ENCODE measurements around the gene OXCT1.
"Not testable (repeated sequence)": the region's sequence is repeated elsewhere in the genome, so short reads cannot be mapped to it uniquely, and the experiment has no call there.

OXCT1 gene

DNA sequence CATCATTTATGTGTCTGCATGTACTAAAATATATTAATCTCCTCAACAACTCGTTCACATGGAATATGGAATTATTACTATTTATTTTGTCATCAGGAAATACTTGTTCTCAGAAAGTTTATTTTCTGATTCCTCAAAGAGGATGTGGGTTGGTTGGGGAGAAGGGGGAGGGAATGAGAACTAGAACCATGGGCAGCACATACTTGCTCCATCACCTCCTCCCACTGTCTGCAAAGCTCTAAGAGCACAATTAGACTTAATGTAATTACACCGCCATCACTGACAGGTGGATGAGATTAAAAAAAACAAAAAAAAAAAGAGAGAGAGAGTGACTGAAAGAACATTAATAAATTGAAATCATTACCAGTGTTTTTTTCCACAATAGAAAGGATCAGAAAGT lies 98.2 kb downstream of the OXCT1 start:
- DNase-seq: no peak

GRCh38 chr5:41770799-41771198 lies 99.4 kb downstream of the OXCT1 start:
- DNase-seq: no peak

DNA sequence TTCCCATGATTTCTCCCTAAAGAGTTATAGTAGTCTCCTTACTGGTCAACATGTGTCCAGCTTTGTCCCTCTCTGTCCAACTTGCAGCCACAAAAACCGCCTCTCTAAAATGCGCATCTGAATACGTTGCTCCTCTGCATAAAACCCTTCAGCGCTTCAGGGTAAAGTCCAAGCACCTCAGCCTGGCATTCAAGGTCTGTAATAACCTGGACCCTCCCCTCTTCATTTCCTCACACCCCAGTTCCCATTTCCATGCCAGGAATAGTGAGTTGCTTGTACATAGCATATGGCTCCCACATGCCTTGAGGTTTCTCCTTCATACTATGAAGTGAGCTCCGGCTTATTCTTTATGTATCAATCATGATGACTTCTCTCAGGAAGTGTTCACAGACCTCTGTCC lies 101.5 kb downstream of the OXCT1 start:
- DNase-seq: no peak

DNA sequence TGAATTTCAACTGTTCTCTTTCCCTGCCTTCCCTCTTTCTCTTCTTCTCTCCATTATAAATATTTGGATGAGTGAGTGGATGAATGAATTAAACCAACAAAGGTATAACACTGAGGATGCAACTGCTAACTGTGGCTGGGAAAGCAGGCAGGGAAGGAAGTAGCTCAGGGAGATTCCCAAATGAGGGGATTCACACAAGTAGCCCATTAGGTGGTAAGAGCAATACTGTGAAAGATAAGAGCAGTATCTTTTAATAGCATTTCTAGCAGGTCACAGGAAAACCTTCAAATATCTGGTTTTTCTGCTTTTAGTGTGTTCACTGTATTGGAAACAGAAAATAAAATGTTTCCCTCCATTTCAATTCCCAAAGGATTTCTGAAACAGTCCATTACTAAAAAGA lies 105.6 kb downstream of the OXCT1 start:
- no peak for DNase-seq

- no peak for DNase-seq
These were observed 106.7 kb downstream of the OXCT1 start for GRCh38 chr5:41763574-41763973.

DNA sequence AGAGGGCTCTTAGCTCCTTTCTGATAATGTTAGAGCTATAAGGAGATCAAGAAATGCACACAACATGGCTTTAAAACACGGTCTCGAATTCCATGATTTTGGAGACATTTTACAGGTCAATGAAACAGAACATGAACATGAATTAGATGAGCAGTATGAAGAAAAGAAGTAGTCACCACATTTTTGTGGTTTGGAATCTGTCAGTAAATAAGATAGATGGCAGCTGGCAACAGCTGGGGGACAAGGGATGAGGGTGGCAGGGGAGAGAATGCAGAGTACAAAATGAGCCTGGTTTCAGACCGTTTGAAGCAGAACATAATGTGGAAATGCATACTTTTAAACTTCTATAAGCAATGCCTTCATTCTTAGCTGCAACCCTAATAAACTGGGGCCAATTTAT lies 107.1 kb downstream of the OXCT1 start:
- DNase-seq: no peak

DNA sequence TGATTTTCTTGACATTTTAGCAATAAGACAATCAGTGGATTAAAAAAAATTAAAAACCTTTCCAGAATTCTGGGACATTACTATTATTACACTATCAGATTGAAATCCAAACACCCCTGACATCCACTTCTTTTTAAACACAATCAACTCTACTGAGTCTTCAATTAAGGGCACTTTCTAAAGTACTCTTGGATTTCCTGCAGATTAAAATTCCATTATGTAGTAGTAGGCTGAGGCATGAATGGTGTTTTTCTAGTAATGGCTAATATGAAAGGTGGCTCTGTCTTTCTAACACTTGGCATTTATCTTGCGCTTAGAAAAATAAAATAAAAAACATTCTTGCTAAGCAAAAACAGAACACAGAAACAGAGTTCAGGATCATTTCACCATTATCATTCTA lies 107.8 kb downstream of the OXCT1 start:
- no peak for DNase-seq

- no peak for DNase-seq
These were observed 108.6 kb downstream of the OXCT1 start for GRCh38 chr5:41761663-41762062.

- DNase-seq: no peak
These were observed 114.5 kb downstream of the OXCT1 start for GRCh38 chr5:41755705-41756104.

DNA sequence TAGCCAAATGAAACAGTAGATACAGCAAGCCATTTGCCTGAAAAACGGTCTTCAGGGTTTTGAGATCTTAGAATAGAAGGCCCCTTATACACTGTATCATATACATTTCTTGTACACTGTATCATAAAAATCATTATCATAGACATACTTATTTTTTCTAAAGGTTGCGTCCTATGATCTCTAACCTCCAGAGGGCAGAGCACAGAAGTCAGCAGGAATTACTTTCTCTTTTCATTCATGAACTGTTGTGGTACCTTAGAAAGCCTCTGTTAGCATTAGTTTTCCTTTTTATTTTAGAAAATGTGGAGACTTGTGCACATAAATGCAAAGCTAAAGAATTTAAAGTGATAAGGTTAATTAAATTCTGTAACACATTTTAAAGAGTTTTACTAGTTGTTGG lies 115.4 kb downstream of the OXCT1 start:
- no peak for DNase-seq

DNA sequence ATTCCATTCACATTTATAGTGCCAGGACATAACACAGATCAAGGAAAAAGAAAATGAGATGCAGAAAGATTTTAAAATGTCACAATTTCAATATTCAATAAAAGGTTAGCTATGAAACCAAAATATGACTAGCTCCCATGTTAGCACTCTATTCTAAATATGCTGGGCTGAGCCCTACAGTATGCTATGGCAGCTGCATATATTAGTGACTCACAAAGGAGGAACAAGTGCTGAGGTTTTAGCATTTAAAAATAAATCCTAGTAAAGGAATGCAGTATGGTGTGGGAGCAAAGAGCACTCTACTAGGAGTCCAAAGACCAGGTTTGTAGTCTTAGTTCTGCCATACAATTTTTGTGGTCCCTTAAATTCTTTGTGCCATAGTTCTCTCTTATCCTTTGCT lies 118.4 kb downstream of the OXCT1 start:
- DNase-seq: no peak

GRCh38 chr5:41748631-41749030 lies 121.6 kb downstream of the OXCT1 start:
- no peak for DNase-seq

DNA sequence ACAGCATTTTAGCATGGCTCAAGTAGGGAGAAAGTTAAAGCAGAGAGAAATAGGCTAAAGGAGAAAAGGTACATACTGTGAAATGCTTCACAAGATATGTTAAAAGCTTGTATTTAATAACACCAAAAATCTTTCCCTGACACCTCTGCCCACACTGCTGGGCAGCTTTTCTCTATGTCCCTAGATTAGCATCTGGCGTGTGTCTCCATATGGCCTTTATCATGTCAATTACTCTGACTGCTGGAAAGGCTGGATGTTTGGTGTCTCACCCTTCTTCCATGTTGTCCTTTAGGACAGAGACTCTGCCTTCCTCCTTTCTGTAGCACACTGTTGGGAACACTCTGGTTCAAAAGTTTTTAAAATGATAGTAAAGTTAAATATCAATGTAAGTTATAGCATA lies 122.5 kb downstream of the OXCT1 start:
- DNase-seq: no peak

DNA sequence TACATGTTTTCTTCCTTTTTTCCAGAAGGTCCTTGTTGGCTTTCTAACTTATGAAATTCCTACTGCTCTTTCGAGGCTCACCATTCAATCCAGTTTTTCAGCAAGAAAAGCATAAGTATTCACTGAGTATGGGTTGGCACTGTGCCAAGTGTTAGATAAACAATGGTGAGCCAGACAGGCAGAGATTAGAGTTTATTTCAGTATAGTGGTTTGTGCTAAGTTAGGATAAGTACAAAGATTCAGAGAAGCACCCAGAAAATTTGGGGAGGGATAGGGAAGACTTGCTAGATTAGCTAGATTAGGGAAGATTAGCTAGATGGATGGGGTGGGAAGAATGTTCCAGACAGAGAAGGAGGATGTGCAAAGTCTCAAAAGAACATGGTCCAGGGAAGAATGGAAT lies 122.9 kb downstream of the OXCT1 start:
- peak; percentile 19 for DNase-seq

GRCh38 chr5:41742608-41743007 lies 127.6 kb downstream of the OXCT1 start:
- not testable (repeated sequence) for DNase-seq

DNA sequence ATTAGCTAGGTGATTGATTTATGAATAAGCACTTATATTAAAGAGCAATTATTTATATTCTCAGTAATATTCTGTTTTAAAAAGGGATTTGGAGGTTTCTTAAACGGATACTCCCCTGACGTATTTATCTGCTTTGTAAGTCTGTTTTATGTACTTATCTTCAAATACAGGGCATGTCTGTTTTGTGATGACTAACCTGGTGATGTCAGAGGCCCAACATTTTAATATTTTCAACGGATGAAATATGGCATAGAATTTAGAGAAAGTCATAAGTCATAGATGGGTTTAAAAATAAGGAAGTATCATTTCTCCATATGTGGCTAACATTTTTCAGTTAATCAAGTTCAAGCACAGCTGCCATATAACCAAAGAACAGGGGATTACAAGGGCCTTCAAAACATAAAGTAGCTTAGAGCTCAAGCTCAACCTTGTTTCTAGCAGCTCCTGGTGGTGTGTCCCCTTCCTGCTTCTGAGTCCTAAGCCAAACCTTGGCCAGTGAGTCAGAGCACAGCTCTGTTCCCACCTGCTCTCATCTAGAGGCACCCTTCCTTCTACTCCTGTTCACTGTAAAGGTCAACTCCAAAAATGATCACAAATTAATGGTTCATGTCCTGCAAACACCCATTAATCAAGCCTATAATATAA lies 131.4 kb downstream of the OXCT1 start:
- no peak for DNase-seq

- DNase-seq: no peak
These were observed 133.6 kb downstream of the OXCT1 start for GRCh38 chr5:41736641-41737040.

DNA sequence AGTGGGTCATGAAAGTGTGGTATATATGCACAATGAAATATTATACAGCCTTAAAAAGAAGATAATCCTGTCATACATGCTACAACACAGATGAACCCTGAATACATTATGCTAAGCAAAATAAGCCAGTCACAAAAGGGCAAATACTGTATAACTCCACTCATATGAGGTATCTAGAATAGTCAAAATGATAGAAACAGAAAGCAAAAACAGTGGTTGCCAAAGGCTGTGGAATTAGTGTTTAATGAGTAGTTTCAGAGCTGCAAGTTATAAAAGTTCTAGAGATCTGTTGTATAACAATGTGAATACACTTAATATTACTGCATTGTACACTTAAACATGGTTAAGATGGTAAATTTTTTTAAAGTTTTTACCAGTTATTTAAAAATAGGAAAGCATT lies 135.0 kb downstream of the OXCT1 start:
- DNase-seq: no peak

DNA sequence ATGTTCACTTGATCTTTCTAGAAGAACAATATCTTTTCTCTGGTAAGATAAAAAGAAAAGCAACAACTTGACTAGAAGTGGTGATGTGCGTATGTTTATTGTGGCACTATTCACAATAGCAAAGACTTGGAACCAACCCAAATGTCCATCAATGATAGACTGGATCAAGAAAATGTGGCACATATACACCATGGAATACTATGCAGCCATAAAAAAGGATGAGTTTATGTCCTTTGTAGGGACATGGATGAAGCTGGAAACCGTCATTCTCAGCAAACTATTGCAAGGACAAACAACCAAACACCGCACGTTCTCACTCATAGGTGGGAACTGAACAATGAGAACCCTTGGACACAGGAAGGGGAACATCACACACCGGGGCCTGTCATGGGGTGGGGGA lies 140.8 kb downstream of the OXCT1 start:
- DNase-seq: not testable (repeated sequence)

- no peak for DNase-seq
These were observed 141.9 kb downstream of the OXCT1 start for GRCh38 chr5:41728281-41728680.

- DNase-seq: no peak
These were observed 147.8 kb downstream of the OXCT1 start for GRCh38 chr5:41722359-41722950.

DNA sequence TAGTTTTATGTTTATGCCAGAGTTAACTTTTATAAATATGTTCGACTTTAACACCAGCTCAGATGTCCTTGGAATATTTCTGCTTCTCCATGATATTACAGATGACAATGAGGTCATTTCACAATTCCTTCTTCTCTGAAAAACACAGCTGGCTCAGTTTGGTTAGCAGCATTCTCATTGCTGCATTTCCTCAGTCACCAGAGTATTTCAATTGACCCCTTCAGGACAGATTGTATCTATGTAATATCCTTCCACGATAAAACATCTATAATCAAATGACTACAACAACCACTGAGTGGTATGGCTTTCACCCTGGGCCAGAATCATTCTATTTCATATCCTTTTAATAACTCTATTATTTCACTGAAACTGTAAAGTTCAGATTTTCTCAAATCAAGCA lies 148.7 kb downstream of the OXCT1 start:
- DNase-seq: no peak

DNA sequence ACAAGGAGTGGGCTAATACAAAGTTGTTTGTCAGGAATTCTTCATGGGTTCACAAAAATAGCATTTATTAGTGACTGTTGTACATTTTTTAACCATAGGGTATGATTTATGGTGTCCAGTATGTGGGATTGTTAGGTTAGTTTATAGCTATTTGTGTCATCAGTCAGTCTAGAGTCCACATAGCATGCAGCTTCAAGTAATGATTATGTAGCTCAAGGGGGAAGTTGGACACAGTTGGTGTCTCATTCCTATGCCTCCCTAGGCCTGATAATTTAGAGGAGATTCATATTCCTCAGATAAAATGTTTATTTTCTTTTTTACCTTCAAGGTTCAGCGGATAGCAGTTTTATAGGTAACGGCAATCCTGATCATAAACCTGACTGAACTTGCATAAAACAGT lies 153.8 kb downstream of the OXCT1 start:
- no peak for DNase-seq

DNA sequence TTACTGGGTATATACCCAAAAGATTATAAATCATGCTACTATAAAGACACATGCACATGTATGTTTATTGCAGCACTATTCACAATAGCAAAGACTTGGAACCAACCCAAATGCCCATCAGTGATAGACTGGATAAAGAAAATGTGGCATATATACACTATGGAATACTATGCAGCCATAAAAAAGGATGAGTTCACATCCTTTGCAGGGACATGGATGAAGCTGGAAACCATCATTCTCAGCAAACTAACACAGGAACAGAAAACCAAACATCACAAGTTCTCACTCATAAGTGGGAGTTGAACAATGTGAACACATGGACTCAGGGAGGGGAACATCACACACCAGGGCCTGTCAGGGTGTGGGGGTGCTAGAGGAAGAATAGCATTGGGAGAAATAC lies 155.8 kb downstream of the OXCT1 start:
- not testable (repeated sequence) for DNase-seq

GRCh38 chr5:41708604-41708940 lies 161.7 kb downstream of the OXCT1 start:
- no peak for DNase-seq

All from NCI-H2171 treated with DMSO at 0.1 percent for 48 hours (cell line).